GM19455 (cell line): Measurements from ENCODE around the gene FLNB.

Experiments used
- ATAC-seq: cut with Tn5 transposase; IDR thresholded peaks from one replicate; pipeline ENCODE4 v1.9.1; 2021; ENCODE audit not compliant: unreplicated experiment

Gene FLNB

GRCh38 chr3:58008141-58009025, at the start of gene FLNB:
Gene FLNB (plus strand): TSS chr3:58008422. CDS start chr3:58008565, 143 bp downstream.
- peak; percentile 78 for ATAC-seq

GRCh38 chr3:57958642-57959422, 49.4 kb upstream of the FLNB start:
- no peak for ATAC-seq

- no peak for ATAC-seq
These were observed 48.6 kb upstream of the FLNB start for GRCh38 chr3:57959423-57960173.

GRCh38 chr3:57960174-57960505, 48.1 kb upstream of the FLNB start:
- ATAC-seq = no peak

GRCh38 chr3:57961177-57961827, 46.9 kb upstream of the FLNB start:
- ATAC-seq = no peak

- ATAC-seq = no peak
These were observed 46.3 kb upstream of the FLNB start for GRCh38 chr3:57961828-57962447.

- ATAC-seq = no peak
These were observed 45.8 kb upstream of the FLNB start for GRCh38 chr3:57962448-57962834.

GRCh38 chr3:57963811-57964346, 44.3 kb upstream of the FLNB start:
- no peak for ATAC-seq

GRCh38 chr3:57966829-57967228, 41.4 kb upstream of the FLNB start:
- no peak for ATAC-seq

- ATAC-seq = no peak
These were observed 40.6 kb upstream of the FLNB start for GRCh38 chr3:57967590-57967989.

- no peak for ATAC-seq
These were observed 39.7 kb upstream of the FLNB start for GRCh38 chr3:57968501-57968900.

- ATAC-seq = no peak
These were observed 36.2 kb upstream of the FLNB start for GRCh38 chr3:57971975-57972374.

GRCh38 chr3:57972531-57973111, 35.6 kb upstream of the FLNB start:
- ATAC-seq = no peak

GRCh38 chr3:57973715-57974477, 34.3 kb upstream of the FLNB start:
- ATAC-seq = no peak

GRCh38 chr3:57974796-57975388, 33.3 kb upstream of the FLNB start:
- no peak for ATAC-seq

GRCh38 chr3:57977818-57978235, 30.4 kb upstream of the FLNB start:
- no peak for ATAC-seq

GRCh38 chr3:57978316-57978715, 29.9 kb upstream of the FLNB start:
- ATAC-seq = no peak

- ATAC-seq = no peak
These were observed 27.8 kb upstream of the FLNB start for GRCh38 chr3:57980416-57980815.
